Caco-2 (cell line): ENCODE results near the gene TEX14. TPM values are rescaled to one million over a fixed set of nuclear protein-coding genes. Genes with fewer than 3 reads are reported as not detected.

Source experiments
- BruUV-seq: library from RNA; stranded (reverse); fragments of 400-500 nt; replicated peaks from 2 replicates; lab custom pipeline; 2021; lab: Mats Ljungman, UMichigan
- CTCF ChIA-PET: fragments of 300-600 bp; sonication (Branson Sonifier 250); formaldehyde crosslinking; loops from one replicate; lab custom pipeline; 2022; ENCODE audit warnings: antibody characterized with exemption; lab: Charles Lee
- POLR2A ChIA-PET: fragments of 300-600 bp; sonication (Branson Sonifier 250); formaldehyde crosslinking; loops from one replicate; lab custom pipeline; 2022; ENCODE audit warnings: antibody characterized with exemption; lab: Charles Lee
- DNase-seq, 2 experiments: peaks; one replicate each; pipeline versions ENCODE4 v3.0.0 to v3.0.0-alpha.2; 2020 to 2022
- H3K27me3 ChIP-seq: replicated peaks from 2 replicates; pipeline ENCODE4 v1.6.0; 2011; ENCODE audit warnings: low read length; ENCODE audit not compliant: control insufficient read depth, insufficient read depth
- H3K36me3 ChIP-seq: 2 replicates; pipeline ENCODE4 v1.5.1; 2011; ENCODE audit warnings: low read length; ENCODE audit not compliant: control insufficient read depth, insufficient read depth
- H3K4me1 ChIP-seq: fragments of 250-450 bp; sonication (Bioruptor Pico); 2 replicates; pipeline ENCODE4 v1.5.1; 2020; ENCODE audit warnings: mild to moderate bottlenecking
- H3K4me3 ChIP-seq: 2 replicates; pipeline ENCODE4 v1.5.1; 2011; ENCODE audit warnings: low read depth, mild to moderate bottlenecking, control low read depth, low read length
- H3K9me3 ChIP-seq: fragments of 250-450 bp; sonication (Bioruptor Pico); 2 replicates; pipeline ENCODE4 v1.5.1; 2020; ENCODE audit warnings: mild to moderate bottlenecking, moderate library complexity
- H3K27ac Mint-ChIP-seq: one replicate; pipeline ENCODE4 v1.8.0; 2022; ENCODE audit warnings: mixed read lengths; ENCODE audit not compliant: unreplicated experiment
- H3K27me3 Mint-ChIP-seq: one replicate; pipeline ENCODE4 v1.8.0; 2022; ENCODE audit warnings: mixed read lengths; ENCODE audit not compliant: insufficient read depth, unreplicated experiment
- H3K36me3 Mint-ChIP-seq: one replicate; pipeline ENCODE4 v1.8.0; 2022; ENCODE audit warnings: mild to moderate bottlenecking, mixed read lengths; ENCODE audit not compliant: insufficient read depth, unreplicated experiment
- H3K4me1 Mint-ChIP-seq: one replicate; pipeline ENCODE4 v1.8.0; 2022; ENCODE audit warnings: low read depth, mixed read lengths; ENCODE audit not compliant: unreplicated experiment
- H3K4me3 Mint-ChIP-seq: one replicate; pipeline ENCODE4 v1.8.0; 2022; ENCODE audit warnings: mild to moderate bottlenecking, moderate library complexity, mixed read lengths; ENCODE audit not compliant: unreplicated experiment
- H3K9me3 Mint-ChIP-seq: one replicate; pipeline ENCODE4 v1.8.0; 2022; ENCODE audit warnings: mixed read lengths; ENCODE audit not compliant: unreplicated experiment
- intact Hi-C: fragments of 100-400 bp; cut with micrococcal nuclease; formaldehyde crosslinking; loops from one replicate; pipeline ENCODE4 v1.10.0; 2022; ENCODE audit not compliant: unreplicated experiment
- total RNA-seq: library from RNA; stranded (reverse); gene quantifications from 2 replicates; pipeline ENCODE4 v1.2.3, GENCODE V29; 2022
- TF ChIP-seq, protein P1 (sequence below), 2 experiments: fragments of 200-600 bp in 1 of 2; IDR thresholded peaks; 1 replicate in 1 of 2; 2 replicates in 1 of 2; pipeline versions ENCODE4 v1.5.1 to v1.8.0; 2011 to 2022; ENCODE audit warnings: antibody characterized with exemption in 1 of 2, control low read depth in 1 of 2, inconsistent platforms in 1 of 2, low read depth in 1 of 2, low read length in 1 of 2, mild to moderate bottlenecking in 1 of 2, moderate library complexity in 1 of 2; ENCODE audit not compliant: insufficient read depth in 1 of 2, severe bottlenecking in 1 of 2, unreplicated experiment in 1 of 2

TEX14 gene
- total RNA-seq, 1 experiment from 2014 or later = 0.54 TPM

- H3K4me1 Mint-ChIP-seq = peaks cover 10% of the 10 kb centered on the region
- Histone ChIP-seq H3K36me3 (no peaks in the 10 kb centered on the region), H3K4me3 (no peak overlapping the region), H3K4me1 (0 out of 2 replicates have a peak, but pooled peaks cover 4% of the 10 kb centered on the region), H3K27me3 (no peaks in the 10 kb centered on the region), H3K9me3 (no peaks in the 10 kb centered on the region)
- no peaks in the 10 kb centered on the region for H3K36me3 Mint-ChIP-seq
- no peak overlapping the region for H3K4me3 Mint-ChIP-seq
- intact Hi-C loops = loop anchor here (2.0 kb wide), 1 partner anchor 34 kb away; no protein-coding TSS in a partner anchor
- no peak for DNase-seq
- POLR2A ChIA-PET = no interaction called here
- CTCF ChIA-PET = no interaction called here
- TF ChIP-seq, protein P1, sequence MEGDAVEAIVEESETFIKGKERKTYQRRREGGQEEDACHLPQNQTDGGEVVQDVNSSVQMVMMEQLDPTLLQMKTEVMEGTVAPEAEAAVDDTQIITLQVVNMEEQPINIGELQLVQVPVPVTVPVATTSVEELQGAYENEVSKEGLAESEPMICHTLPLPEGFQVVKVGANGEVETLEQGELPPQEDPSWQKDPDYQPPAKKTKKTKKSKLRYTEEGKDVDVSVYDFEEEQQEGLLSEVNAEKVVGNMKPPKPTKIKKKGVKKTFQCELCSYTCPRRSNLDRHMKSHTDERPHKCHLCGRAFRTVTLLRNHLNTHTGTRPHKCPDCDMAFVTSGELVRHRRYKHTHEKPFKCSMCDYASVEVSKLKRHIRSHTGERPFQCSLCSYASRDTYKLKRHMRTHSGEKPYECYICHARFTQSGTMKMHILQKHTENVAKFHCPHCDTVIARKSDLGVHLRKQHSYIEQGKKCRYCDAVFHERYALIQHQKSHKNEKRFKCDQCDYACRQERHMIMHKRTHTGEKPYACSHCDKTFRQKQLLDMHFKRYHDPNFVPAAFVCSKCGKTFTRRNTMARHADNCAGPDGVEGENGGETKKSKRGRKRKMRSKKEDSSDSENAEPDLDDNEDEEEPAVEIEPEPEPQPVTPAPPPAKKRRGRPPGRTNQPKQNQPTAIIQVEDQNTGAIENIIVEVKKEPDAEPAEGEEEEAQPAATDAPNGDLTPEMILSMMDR (IDR thresholded peaks at IDR 0.05; ENCODE audit: insufficient read depth in 1 of 2, low read depth in 1 of 2, low read length in 1 of 2, severe bottlenecking in 1 of 2, unreplicated experiment in 1 of 2) = no peak
- no peaks in the 10 kb centered on the region for H3K9me3 Mint-ChIP-seq
- H3K27ac Mint-ChIP-seq = no peak overlapping the region
- no peaks in the 10 kb centered on the region for H3K27me3 Mint-ChIP-seq
- BruUV-seq = no TSS peak
These were observed 70.7 kb downstream of the TEX14 start for GRCh38 chr17:58621174-58621573.

DNA sequence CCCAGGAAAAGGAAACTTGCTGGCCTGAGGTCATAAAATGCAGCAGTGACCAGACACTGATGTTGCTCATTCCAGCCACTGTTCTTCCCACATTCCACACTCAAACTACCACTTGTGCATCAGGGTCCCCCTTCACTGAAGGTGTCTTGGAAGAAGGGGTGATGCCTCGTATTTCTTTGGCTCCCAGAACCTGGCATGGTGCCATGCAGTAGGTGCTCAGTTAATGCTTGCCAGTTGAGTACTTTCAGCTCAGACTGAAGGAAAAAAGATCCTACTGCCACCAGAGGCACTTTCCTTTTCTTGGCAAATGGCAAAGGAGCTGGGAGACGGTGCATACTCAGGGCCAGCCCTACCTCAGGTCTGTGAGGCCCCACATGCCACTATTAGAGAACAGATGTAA is 73.5 kb downstream of the TEX14 start:
- DNase-seq = no peak
- no peaks in the 10 kb centered on the region for H3K9me3 ChIP-seq
- no peak overlapping the region for H3K4me3 ChIP-seq
- BruUV-seq = no TSS peak
- H3K27me3 ChIP-seq = no peaks in the 10 kb centered on the region
- ChIA-PET POLR2A (no interaction called here), CTCF (no interaction called here)
- intact Hi-C loops = no loop called here
- no peaks in the 10 kb centered on the region for H3K27me3 Mint-ChIP-seq
- H3K36me3 ChIP-seq = no peaks in the 10 kb centered on the region
- peaks cover 10% of the 10 kb centered on the region for H3K4me1 Mint-ChIP-seq
- 0 out of 2 replicates have a peak, but pooled peaks cover 4% of the 10 kb centered on the region for H3K4me1 ChIP-seq
- no peaks in the 10 kb centered on the region for H3K9me3 Mint-ChIP-seq
- no peak overlapping the region for H3K27ac Mint-ChIP-seq
- TF ChIP-seq, protein P1 (IDR thresholded peaks at IDR 0.05; ENCODE audit: insufficient read depth in 1 of 2, low read depth in 1 of 2, low read length in 1 of 2, severe bottlenecking in 1 of 2, unreplicated experiment in 1 of 2) = no peak
- H3K4me3 Mint-ChIP-seq = no peak overlapping the region
- no peaks in the 10 kb centered on the region for H3K36me3 Mint-ChIP-seq

- Histone ChIP-seq H3K4me1 (0 out of 2 replicates have a peak, but pooled peaks cover 4% of the 10 kb centered on the region), H3K27me3 (no peaks in the 10 kb centered on the region), H3K4me3 (no peak overlapping the region), H3K9me3 (no peaks in the 10 kb centered on the region), H3K36me3 (no peaks in the 10 kb centered on the region)
- BruUV-seq = no TSS peak
- CTCF ChIA-PET = no interaction called here
- Mint-ChIP-seq H3K27ac (no peak overlapping the region), H3K36me3 (no peaks in the 10 kb centered on the region), H3K27me3 (no peaks in the 10 kb centered on the region), H3K4me1 (peaks cover 10% of the 10 kb centered on the region), H3K9me3 (no peaks in the 10 kb centered on the region), H3K4me3 (no peak overlapping the region)
- no peak for DNase-seq
- POLR2A ChIA-PET = no interaction called here
- intact Hi-C loops = no loop called here
- TF ChIP-seq, protein P1 (IDR thresholded peaks at IDR 0.05; ENCODE audit: insufficient read depth in 1 of 2, low read depth in 1 of 2, low read length in 1 of 2, severe bottlenecking in 1 of 2, unreplicated experiment in 1 of 2) = no peak
These were observed 74.3 kb downstream of the TEX14 start for GRCh38 chr17:58617563-58617962.
